ENCODE results near the gene FGFR3. TPM values are rescaled to one million over a fixed set of nuclear protein-coding genes. Genes with fewer than 3 reads are reported as not detected.

The FGFR3 gene
- total RNA-seq, 1 donor from 2014 or later: 34.2 TPM

DNA sequence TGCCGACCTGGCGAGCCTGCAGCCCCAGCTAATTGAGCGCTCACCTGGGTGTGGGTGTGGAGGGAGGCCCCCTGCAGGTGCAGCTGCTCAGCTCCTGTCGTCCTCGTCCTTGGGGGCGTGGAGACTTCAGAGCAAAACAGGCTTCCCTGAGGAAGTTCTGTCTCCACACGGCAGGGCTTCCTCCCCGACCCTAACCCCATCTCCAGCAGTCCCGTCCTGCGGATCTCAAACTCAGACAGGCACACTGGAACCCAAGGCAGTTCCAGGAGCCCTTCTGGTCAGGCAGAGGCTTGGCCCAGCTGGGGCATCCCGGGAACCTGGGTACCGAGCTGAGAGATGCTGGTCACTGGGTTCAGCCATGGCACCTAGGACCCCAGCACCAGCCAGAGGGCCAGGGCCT lies 47.4 kb upstream of the FGFR3 start:
- TF ChIP-seq, protein P1, sequence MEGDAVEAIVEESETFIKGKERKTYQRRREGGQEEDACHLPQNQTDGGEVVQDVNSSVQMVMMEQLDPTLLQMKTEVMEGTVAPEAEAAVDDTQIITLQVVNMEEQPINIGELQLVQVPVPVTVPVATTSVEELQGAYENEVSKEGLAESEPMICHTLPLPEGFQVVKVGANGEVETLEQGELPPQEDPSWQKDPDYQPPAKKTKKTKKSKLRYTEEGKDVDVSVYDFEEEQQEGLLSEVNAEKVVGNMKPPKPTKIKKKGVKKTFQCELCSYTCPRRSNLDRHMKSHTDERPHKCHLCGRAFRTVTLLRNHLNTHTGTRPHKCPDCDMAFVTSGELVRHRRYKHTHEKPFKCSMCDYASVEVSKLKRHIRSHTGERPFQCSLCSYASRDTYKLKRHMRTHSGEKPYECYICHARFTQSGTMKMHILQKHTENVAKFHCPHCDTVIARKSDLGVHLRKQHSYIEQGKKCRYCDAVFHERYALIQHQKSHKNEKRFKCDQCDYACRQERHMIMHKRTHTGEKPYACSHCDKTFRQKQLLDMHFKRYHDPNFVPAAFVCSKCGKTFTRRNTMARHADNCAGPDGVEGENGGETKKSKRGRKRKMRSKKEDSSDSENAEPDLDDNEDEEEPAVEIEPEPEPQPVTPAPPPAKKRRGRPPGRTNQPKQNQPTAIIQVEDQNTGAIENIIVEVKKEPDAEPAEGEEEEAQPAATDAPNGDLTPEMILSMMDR (IDR thresholded peaks at IDR 0.05): no peak
- intact Hi-C loops (cut with DNase I): no loop called here
- H3K36me3 ChIP-seq: peaks cover 27% of the 10 kb centered on the region
- no peak overlapping the region for H3K4me3 ChIP-seq
- no peaks in the 10 kb centered on the region for H3K9me3 ChIP-seq
- H3K4me1 ChIP-seq: peaks cover 6% of the 10 kb centered on the region
- DNase-seq: no peak
- H3K27ac ChIP-seq: no peak overlapping the region
- peaks cover 3% of the 10 kb centered on the region for H3K27me3 ChIP-seq (ENCODE audit: low read depth)
- ATAC-seq: no peak

DNA sequence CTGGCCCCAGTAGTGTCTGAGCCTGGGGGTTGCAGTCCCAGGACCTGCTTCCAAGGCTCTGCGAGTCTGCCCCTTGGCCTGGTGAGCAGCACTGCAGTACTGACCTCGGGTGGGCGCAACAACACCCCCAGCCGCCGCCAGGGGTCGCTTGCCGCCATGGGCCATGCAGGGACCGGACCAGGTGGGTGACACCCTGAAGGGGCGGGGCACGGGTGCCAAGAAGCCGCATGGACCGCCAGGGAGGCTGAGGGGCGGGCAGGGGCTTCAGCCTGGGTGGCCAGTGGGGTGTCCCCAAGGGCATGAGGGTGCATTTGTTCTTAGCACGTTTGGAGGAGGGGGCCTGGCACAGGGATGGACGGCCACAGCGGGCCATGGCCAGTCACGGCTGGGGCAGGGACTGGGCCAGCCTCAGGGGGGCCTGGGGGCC lies 46.8 kb upstream of the FGFR3 start:
- Histone ChIP-seq H3K4me1 (peaks cover 6% of the 10 kb centered on the region), H3K9me3 (no peaks in the 10 kb centered on the region), H3K27me3 (ENCODE audit: low read depth) (peaks cover 3% of the 10 kb centered on the region), H3K36me3 (peaks cover 21% of the 10 kb centered on the region), H3K4me3 (no peak overlapping the region), H3K27ac (no peak overlapping the region)
- peak; percentile 67 to 80 for ATAC-seq
- intact Hi-C loops (cut with DNase I): no loop called here
- TF ChIP-seq, protein P1 (IDR thresholded peaks at IDR 0.05): peak; percentile 84
- DNase-seq: peak; percentile 81

DNA sequence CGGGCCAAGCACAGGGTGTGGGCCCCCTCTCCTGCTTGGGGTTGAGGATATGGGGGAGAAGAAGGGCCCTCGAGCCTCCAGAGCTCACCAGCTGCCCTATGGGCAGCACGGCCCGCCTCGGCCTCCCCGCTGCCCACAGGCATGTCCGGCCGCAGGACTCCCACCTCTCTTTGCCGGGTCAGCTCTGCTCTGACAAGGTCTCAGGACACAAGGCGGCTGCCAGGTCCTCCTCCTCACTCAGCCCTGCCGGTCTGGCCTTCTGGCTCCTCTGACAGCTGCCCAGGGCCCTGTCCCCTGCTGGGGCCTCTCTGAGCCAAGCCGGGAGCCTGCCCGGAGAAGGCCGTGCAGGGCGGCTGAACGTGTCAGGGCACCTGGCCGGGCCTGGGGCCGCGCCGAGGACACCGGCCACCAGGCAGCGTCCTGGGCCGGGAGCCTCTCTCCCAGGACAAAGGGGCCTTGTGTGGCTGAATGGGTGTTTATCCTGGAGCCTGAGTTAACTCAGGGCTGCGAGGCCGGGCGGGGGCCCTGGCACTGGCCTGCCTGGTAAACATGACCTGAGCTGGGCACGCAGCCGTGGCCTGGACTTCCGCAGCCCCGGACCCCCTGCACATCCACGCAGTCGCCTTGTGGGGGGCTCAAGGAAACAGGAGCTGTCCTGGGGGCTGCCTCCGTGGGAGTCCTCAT lies 46.0 kb upstream of the FGFR3 start:
- Histone ChIP-seq H3K9me3 (no peaks in the 10 kb centered on the region), H3K27me3 (ENCODE audit: low read depth) (peaks cover 3% of the 10 kb centered on the region), H3K27ac (no peak overlapping the region), H3K4me3 (no peak overlapping the region), H3K4me1 (peaks cover 11% of the 10 kb centered on the region), H3K36me3 (peaks cover 15% of the 10 kb centered on the region)
- DNase-seq (no peak), ATAC-seq (no peak)
- intact Hi-C loops (cut with DNase I): no loop called here
- TF ChIP-seq, protein P1 (IDR thresholded peaks at IDR 0.05): no peak

DNA sequence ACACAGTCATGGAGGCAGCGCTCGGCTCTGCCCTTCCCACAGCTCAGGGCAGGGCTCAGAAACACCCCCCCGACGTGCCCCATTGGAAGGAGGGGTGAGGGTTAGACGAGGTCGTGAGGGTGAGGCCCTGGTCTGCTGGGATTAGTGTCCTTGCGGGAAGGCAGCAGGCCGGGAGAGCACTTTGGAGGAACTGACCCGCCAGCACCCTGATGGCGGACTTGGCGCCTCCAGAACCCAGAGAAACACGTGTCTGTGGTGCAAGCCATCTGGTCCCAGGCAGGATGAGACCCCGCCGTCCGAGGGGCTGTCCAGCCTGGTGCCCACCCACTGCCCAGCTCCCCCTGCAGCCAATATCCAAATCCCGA lies 45.5 kb upstream of the FGFR3 start:
- Histone ChIP-seq H3K27ac (no peak overlapping the region), H3K27me3 (ENCODE audit: low read depth) (peaks cover 3% of the 10 kb centered on the region), H3K4me1 (peaks cover 16% of the 10 kb centered on the region), H3K9me3 (no peaks in the 10 kb centered on the region), H3K36me3 (peaks cover 12% of the 10 kb centered on the region), H3K4me3 (no peak overlapping the region)
- ATAC-seq: no peak
- TF ChIP-seq, protein P1 (IDR thresholded peaks at IDR 0.05): no peak
- intact Hi-C loops (cut with DNase I): no loop called here
- no peak for DNase-seq

DNA sequence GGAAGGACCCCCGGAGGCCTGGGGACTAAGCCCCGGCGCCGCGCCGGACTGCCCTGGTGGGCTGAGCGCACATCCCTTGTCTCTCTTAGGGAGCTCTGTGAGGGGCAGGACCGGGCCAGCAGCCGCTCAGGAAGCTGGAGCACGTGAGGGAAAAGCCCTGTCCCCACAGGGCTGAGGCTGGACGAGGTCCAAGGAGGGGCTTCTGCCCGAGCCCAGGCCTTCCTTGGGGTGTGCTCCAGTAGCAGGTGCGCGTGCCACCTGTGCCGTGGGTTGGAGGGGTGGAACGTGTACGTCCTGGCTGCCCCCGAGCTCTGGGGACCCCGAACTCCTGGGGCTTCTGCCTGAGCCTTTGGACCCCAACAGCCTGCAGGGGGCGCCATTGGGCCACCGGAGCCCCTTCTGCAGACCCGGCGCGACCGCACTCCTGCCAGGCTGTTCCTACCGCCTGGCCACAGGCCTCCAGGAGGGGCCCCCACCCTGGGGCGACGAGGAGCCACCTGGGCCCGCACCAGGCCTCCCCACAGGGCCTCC lies 44.6 kb upstream of the FGFR3 start:
- ATAC-seq: peak; percentile 53 to 55
- peak; percentile 87 for DNase-seq
- TF ChIP-seq, protein P1 (IDR thresholded peaks at IDR 0.05): peak; percentile 85
- Histone ChIP-seq H3K4me1 (peaks cover 26% of the 10 kb centered on the region), H3K4me3 (no peak overlapping the region), H3K27ac (no peak overlapping the region), H3K9me3 (no peaks in the 10 kb centered on the region), H3K36me3 (peaks cover 12% of the 10 kb centered on the region), H3K27me3 (ENCODE audit: low read depth) (peaks cover 3% of the 10 kb centered on the region)
- intact Hi-C loops (cut with DNase I): no loop called here

Data from lower lobe of right lung (tissue), 2 donors.